WTC11 (cell line): ENCODE results near the gene GARRE1. TPM values are rescaled to one million over a fixed set of nuclear protein-coding genes. Genes with fewer than 3 reads are reported as not detected.
"Not testable (repeated sequence)": the region's sequence is repeated elsewhere in the genome, so short reads cannot be mapped to it uniquely, and the experiment has no call there.

Experiments used
- ATAC-seq: fragments of 200-7000 bp; cut with Tn5 transposase; 2 replicates; pipeline ENCODE4 v1.10.0; 2021; ENCODE audit warnings: mild to moderate bottlenecking, moderate library complexity
- CTCF ChIA-PET: fragments of 300-600 bp; sonication (Branson Sonifier 250); formaldehyde crosslinking; loops from one replicate; lab custom pipeline; 2021; ENCODE audit warnings: antibody characterized with exemption; lab: Charles Lee
- POLR2A ChIA-PET: fragments of 350-600 bp; sonication (Branson Sonifier 250); formaldehyde crosslinking; loops from one replicate; lab custom pipeline; 2021; ENCODE audit warnings: antibody characterized with exemption; lab: Charles Lee
- DNase-seq: peaks from one replicate; pipeline ENCODE4 v3.0.0; 2021; ENCODE audit warnings: low spot score
- H3K27ac Mint-ChIP-seq: 2 replicates; pipeline ENCODE4 v1.8.0; 2021; ENCODE audit warnings: mixed read lengths
- H3K27me3 Mint-ChIP-seq: 2 replicates; pipeline ENCODE4 v1.8.0; 2021; ENCODE audit warnings: low read depth, mild to moderate bottlenecking, moderate library complexity, mixed read lengths
- H3K36me3 Mint-ChIP-seq: 2 replicates; pipeline ENCODE4 v1.8.0; 2021; ENCODE audit warnings: mixed read lengths
- H3K4me1 Mint-ChIP-seq: 2 replicates; pipeline ENCODE4 v1.8.0; 2022; ENCODE audit warnings: mixed read lengths
- H3K4me3 Mint-ChIP-seq: 2 replicates; pipeline ENCODE4 v1.8.0; 2021; ENCODE audit warnings: mild to moderate bottlenecking, moderate library complexity, mixed read lengths
- H3K9me3 Mint-ChIP-seq: 2 replicates; pipeline ENCODE4 v1.8.0; 2021; ENCODE audit warnings: mixed read lengths
- ATF1 ChIP-seq: sonication (generic); formaldehyde crosslinking; IDR thresholded peaks from 2 replicates; pipeline ENCODE4 v1.8.1; 2023; ENCODE audit warnings: mild to moderate bottlenecking, moderate library complexity, missing genetic modification reagents
- E2F4 ChIP-seq: sonication (generic); formaldehyde crosslinking; IDR thresholded peaks from 2 replicates; pipeline ENCODE4 v1.8.1; 2022; ENCODE audit warnings: low read depth, mild to moderate bottlenecking, moderate library complexity, missing genetic modification reagents, borderline replicate concordance
- ETV6 ChIP-seq: sonication (generic); formaldehyde crosslinking; IDR thresholded peaks from 2 replicates; pipeline ENCODE4 v1.8.1; 2022; ENCODE audit warnings: mild to moderate bottlenecking, missing genetic modification reagents
- FOXK1 ChIP-seq: sonication (generic); formaldehyde crosslinking; IDR thresholded peaks from 2 replicates; pipeline ENCODE4 v1.8.0; 2022; ENCODE audit warnings: mild to moderate bottlenecking, moderate library complexity, missing genetic modification reagents
- FOXP1 ChIP-seq: sonication (generic); formaldehyde crosslinking; IDR thresholded peaks from 2 replicates; pipeline ENCODE4 v1.8.0; 2022; ENCODE audit warnings: missing genetic modification reagents, mild to moderate bottlenecking, moderate library complexity, borderline replicate concordance
- FOXP4 ChIP-seq: sonication (generic); formaldehyde crosslinking; IDR thresholded peaks from 2 replicates; pipeline ENCODE4 v1.8.0; 2022; ENCODE audit warnings: mild to moderate bottlenecking, missing genetic modification reagents
- HMGA2 ChIP-seq: fragments of 250-450 bp; sonication (Bioruptor Pico); IDR thresholded peaks from 2 replicates; pipeline ENCODE4 v1.4.0; 2021; ENCODE audit warnings: mild to moderate bottlenecking, moderate library complexity
- NR1H2 ChIP-seq: sonication (generic); formaldehyde crosslinking; IDR thresholded peaks from 2 replicates; pipeline ENCODE4 v1.9.0; 2021; ENCODE audit warnings: mild to moderate bottlenecking, moderate library complexity, missing genetic modification reagents
- TEAD1 ChIP-seq: sonication (generic); formaldehyde crosslinking; IDR thresholded peaks from 2 replicates; pipeline ENCODE4 v1.8.0; 2022; ENCODE audit warnings: mild to moderate bottlenecking, missing genetic modification reagents
- TEAD4 ChIP-seq: sonication (generic); formaldehyde crosslinking; IDR thresholded peaks from 2 replicates; pipeline ENCODE4 v1.8.0; 2022; ENCODE audit warnings: mild to moderate bottlenecking, missing genetic modification reagents
- ZBTB43 ChIP-seq: sonication (generic); formaldehyde crosslinking; IDR thresholded peaks from 2 replicates; pipeline ENCODE4 v1.8.1; 2023; ENCODE audit warnings: mild to moderate bottlenecking, missing genetic modification reagents
- ZNF121 ChIP-seq: sonication (generic); formaldehyde crosslinking; IDR thresholded peaks from 2 replicates; pipeline ENCODE4 v1.8.0; 2023; ENCODE audit warnings: missing genetic modification reagents
- ZNF138 ChIP-seq: sonication (generic); formaldehyde crosslinking; conservative IDR thresholded peaks from 2 replicates; pipeline ENCODE4 v1.8.1; 2022; ENCODE audit warnings: mild to moderate bottlenecking, moderate library complexity, missing genetic modification reagents
- ZNF232 ChIP-seq: sonication (generic); formaldehyde crosslinking; IDR thresholded peaks from 2 replicates; pipeline ENCODE4 v1.8.0; 2022; ENCODE audit warnings: mild to moderate bottlenecking, missing genetic modification reagents
- total RNA-seq: library from RNA; stranded (reverse); gene quantifications from 3 replicates; pipeline ENCODE4 v1.2.3, GENCODE V29; 2021
- TF ChIP-seq, protein P1 (sequence below): sonication (generic); formaldehyde crosslinking; IDR thresholded peaks from 2 replicates; pipeline ENCODE4 v1.8.0; 2022; ENCODE audit warnings: mild to moderate bottlenecking, missing genetic modification reagents

Gene GARRE1
- total RNA-seq, 1 experiment from 2014 or later, result 16.7 TPM

DNA sequence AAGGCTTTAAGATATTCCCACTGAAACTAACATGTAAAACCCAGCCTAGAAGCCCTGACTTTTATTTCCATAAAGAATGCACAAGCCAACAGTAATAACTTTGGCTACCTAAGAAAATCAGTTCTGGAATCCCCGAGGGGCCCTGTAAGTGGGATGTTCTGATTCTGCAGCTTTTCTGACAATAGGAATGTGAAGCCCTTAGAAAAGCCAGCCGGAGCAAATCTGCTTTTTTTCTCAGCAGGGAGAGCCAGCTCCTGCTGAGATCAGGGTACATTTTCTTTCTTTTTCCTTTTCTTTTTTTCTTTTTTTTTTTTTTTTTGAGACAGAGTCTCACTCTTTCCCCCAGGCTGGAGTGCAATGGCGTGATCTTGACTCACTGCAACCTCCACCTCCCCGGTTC lies 8.0 kb upstream of the GARRE1 start:
- DNase-seq, result no peak
- POLR2A ChIA-PET, result no interaction called here
- CTCF ChIA-PET, result interaction anchor here (1.2 kb wide), 1 partner anchor 469 kb away, joined by 3 read pairs; no protein-coding TSS in a partner anchor
- Mint-ChIP-seq H3K4me3 (no peak overlapping the region), H3K27me3 (no peaks in the 10 kb centered on the region; the same call in 1 of the 2 replicates), H3K27ac (no peak overlapping the region), H3K9me3 (no peaks in the 10 kb centered on the region), H3K4me1 (peaks cover 3% of the 10 kb centered on the region; the same call in 1 of the 2 replicates), H3K36me3 (no peaks in the 10 kb centered on the region)
- TF ChIP-seq TEAD4 (CRISPR knock-in tag), result no peak
- no peak for TF ChIP-seq NR1H2 (CRISPR knock-in tag)
- TF ChIP-seq HMGA2, result no peak
- no peak for ATAC-seq

DNA sequence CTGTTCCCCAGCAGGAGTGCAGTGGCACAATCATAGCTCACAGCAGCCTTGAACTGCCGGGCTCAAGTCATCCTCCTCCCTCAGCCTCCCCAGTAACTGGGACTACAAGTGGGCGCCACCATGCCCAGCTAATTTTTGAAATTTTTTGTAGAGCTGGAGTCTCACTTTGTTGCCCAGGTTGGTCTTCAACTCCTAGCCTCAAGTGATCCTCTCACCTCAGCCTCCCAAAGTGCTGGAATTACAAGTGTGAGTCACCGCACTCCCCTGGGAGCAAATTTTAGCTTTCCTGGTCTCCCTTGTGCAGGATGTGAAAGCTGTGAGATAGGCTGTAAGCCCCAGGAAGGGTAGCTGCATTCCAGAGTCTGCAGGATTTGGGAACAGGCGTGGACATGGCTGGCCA lies 5.4 kb upstream of the GARRE1 start:
- Mint-ChIP-seq H3K27ac (no peak overlapping the region), H3K9me3 (no peaks in the 10 kb centered on the region), H3K36me3 (no peaks in the 10 kb centered on the region), H3K27me3 (no peaks in the 10 kb centered on the region; the same call in 1 of the 2 replicates), H3K4me3 (no peak overlapping the region), H3K4me1 (peaks cover 6% of the 10 kb centered on the region)
- POLR2A ChIA-PET, result interaction anchor here (0.5 kb wide), 1 partner anchor 423 kb away, joined by 4 read pairs; no protein-coding TSS in a partner anchor
- no peak for TF ChIP-seq FOXK1 (CRISPR knock-in tag)
- no peak for DNase-seq
- CTCF ChIA-PET, result interaction anchor here (0.6 to 1.0 kb wide), 3 partner anchors 9 to 869 kb away, joined by 3 read pairs; no protein-coding TSS in a partner anchor
- no peak for ATAC-seq

DNA sequence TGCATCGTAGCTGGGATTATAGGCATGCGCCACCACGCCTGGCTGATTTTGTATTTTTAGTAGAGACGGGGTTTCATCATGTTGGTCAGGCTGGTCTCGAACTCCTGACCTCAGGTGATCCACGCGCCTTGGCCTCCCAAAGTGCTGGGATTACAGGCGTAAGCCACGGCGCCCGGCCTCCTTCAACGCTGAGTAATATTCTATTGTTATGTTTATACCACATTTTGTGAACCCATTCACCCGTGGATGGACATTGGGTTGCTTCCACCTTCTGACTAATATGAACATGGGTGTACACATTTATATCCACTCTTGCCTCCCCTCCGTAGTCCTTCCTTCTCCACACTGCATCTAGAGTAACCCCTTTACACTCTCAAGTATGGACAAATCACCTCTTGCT lies 1.2 kb upstream of the GARRE1 start:
- DNase-seq, H3K9me3 Mint-ChIP-seq, ATAC-seq, H3K36me3 Mint-ChIP-seq, H3K27me3 Mint-ChIP-seq, POLR2A ChIA-PET: not testable (repeated sequence)
- peaks cover 15% of the 10 kb centered on the region for H3K4me1 Mint-ChIP-seq
- peak overlapping the region; percentile 99; the same call in 1 of the 2 replicates for H3K27ac Mint-ChIP-seq
- CTCF ChIA-PET, result interaction anchor here (0.9 to 1.0 kb wide), 2 partner anchors 12 to 20 kb away, joined by 3 to 4 read pairs; no protein-coding TSS in a partner anchor
- H3K4me3 Mint-ChIP-seq, result peak overlapping the region; percentile 97

DNA sequence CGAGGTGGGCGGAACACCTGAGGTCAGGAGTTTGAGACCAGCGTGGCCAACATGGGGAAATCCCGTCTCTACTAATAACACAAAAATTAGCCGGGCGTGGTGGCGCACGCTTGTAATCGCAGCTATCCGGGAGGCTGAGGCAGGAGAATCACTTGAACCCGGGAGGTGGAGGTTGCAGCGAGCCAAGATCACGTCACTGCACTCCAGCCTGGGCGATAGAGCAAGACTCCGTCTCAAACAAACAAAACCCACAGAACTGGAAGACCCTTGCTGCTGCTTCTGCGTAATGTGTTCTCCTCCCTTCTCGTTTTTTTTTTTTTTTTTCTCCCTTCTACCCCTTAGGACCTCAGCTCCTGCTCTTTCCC lies 691 bp upstream of the GARRE1 start:
- H3K9me3 Mint-ChIP-seq, DNase-seq, H3K36me3 Mint-ChIP-seq, H3K27me3 Mint-ChIP-seq, ATAC-seq: not testable (repeated sequence)
- Mint-ChIP-seq H3K4me3 (peak overlapping the region; percentile 97), H3K4me1 (peaks cover 15% of the 10 kb centered on the region), H3K27ac (peak overlapping the region; percentile 99)
- POLR2A ChIA-PET, result interaction anchor here (0.7 kb wide), 1 partner anchor 70 kb away, joined by 4 read pairs; no protein-coding TSS in a partner anchor
- CTCF ChIA-PET, result interaction anchor here (0.9 to 1.0 kb wide), 2 partner anchors 13 to 20 kb away, joined by 3 to 4 read pairs; no protein-coding TSS in a partner anchor
- 0 out of 2 replicates have a peak, but pooled peaks have one; percentile 46 for TF ChIP-seq ZNF121 (CRISPR knock-in tag)

DNA sequence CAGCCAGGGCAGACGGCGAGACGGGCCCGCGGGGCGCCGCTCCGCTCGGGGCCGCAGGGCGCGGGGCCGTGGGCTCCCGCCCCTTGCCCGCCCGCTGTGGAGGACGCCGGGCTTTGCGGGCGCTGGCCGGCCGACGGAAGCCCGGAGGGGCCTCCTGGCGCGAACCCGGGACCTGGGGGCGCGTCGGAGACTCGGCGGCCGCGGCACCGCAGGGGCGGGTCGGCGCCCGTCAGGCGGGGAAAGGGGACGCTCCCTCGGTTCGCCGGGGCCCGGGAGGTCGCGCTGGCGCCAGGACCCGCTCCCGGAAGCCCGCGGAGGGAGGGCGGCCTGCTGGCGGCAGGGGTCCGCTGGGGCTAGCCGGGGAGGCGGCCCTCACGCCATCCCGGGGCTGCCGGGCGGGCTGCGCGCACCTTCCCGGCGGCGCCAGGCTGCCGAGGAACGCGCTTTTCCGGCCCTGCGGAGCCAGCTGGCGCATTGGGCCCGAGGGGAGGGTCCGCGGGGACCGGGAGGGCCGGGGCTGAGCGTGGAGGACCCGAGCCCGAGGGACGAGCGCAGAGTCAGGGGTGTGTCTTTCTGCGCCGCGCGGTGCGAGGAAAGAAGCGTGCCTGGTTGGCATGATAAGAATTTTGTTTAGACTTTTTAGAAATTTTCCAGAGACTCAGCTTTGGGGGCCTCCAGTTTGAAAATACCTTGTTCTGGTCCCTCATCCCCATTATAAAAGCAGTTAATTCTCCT lies 511 bp downstream of the GARRE1 start:
- H3K27ac Mint-ChIP-seq, result peak overlapping the region; percentile 83; the same call in 1 of the 2 replicates
- H3K27me3 Mint-ChIP-seq, result no peaks in the 10 kb centered on the region; the same call in 1 of the 2 replicates
- H3K4me3 Mint-ChIP-seq, result peak overlapping the region; percentile 74
- CTCF ChIA-PET, result no interaction called here
- POLR2A ChIA-PET, result interaction anchor here (0.6 kb wide), 1 partner anchor 1668 kb away, joined by 3 read pairs; no protein-coding TSS in a partner anchor
- peaks cover 17% of the 10 kb centered on the region for H3K4me1 Mint-ChIP-seq
- H3K9me3 Mint-ChIP-seq, result no peaks in the 10 kb centered on the region
- ATAC-seq (peak; percentile 55), DNase-seq (peak; percentile 53)
- no peaks in the 10 kb centered on the region for H3K36me3 Mint-ChIP-seq
- 0 out of 2 replicates have a peak, but pooled peaks have one; percentile 28 for TF ChIP-seq FOXP4 (CRISPR knock-in tag)
- TF ChIP-seq, protein P1, sequence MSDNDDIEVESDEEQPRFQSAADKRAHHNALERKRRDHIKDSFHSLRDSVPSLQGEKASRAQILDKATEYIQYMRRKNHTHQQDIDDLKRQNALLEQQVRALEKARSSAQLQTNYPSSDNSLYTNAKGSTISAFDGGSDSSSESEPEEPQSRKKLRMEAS, result no peak
- no peak for TF ChIP-seq ZNF232 (CRISPR knock-in tag)
- no peak for TF ChIP-seq ZNF138
- TF ChIP-seq ZBTB43, result no peak
- no peak for TF ChIP-seq E2F4 (CRISPR knock-in tag)
- TF ChIP-seq TEAD1 (CRISPR knock-in tag), result peak; percentile 42; the same call in 1 of the 2 replicates
- TF ChIP-seq FOXP1 (CRISPR knock-in tag), result 0 out of 2 replicates have a peak, but pooled peaks have one; percentile 13
- no peak for TF ChIP-seq ATF1 (CRISPR knock-in tag)
- peak; percentile 32; the same call in 1 of the 2 replicates for TF ChIP-seq ETV6 (CRISPR knock-in tag)
